HL-60 (cell line): ENCODE results near the gene PMEPA1.

Experiments
- DNase-seq, 2 experiments: peaks; one replicate each; pipeline ENCODE4 v3.0.0-alpha.2; 2010 to 2020; ENCODE audit warnings: low read depth in 1 of 2, low spot score in 1 of 2
- H3K27ac ChIP-seq: fragments of 250-450 bp; sonication (Bioruptor Pico); replicated peaks from 2 replicates; pipeline ENCODE4 v1.5.1; 2020; ENCODE audit warnings: mild to moderate bottlenecking, moderate library complexity
- H3K27me3 ChIP-seq: fragments of 250-450 bp; sonication (Bioruptor Pico); 2 replicates; pipeline ENCODE4 v1.5.1; 2021; ENCODE audit warnings: mild to moderate bottlenecking, moderate library complexity; ENCODE audit not compliant: insufficient read depth, poor library complexity, severe bottlenecking
- H3K4me3 ChIP-seq: replicated peaks from 2 replicates; pipeline ENCODE4 v1.5.1; 2011; ENCODE audit warnings: mild to moderate bottlenecking, control low read depth, low read length; ENCODE audit not compliant: insufficient read depth
- GABPA ChIP-seq: IDR thresholded peaks from 2 replicates; pipeline ENCODE4 v1.6.1; 2012; ENCODE audit warnings: low read depth
- POLR2AphosphoS5 ChIP-seq: IDR thresholded peaks from 2 replicates; pipeline ENCODE4 v1.6.1; 2012; ENCODE audit warnings: low read depth
- SPI1 ChIP-seq: IDR thresholded peaks from 2 replicates; pipeline ENCODE4 v1.6.1; 2012; ENCODE audit warnings: low read depth, mild to moderate bottlenecking, borderline replicate concordance
- TF ChIP-seq, protein P1 (sequence below): IDR thresholded peaks from 2 replicates; pipeline ENCODE4 v1.6.1; 2012; ENCODE audit warnings: low read depth; ENCODE audit not compliant: insufficient replicate concordance
- TF ChIP-seq, protein P2 (sequence below): IDR thresholded peaks from one replicate; pipeline ENCODE4 v1.5.1; 2011; ENCODE audit warnings: low read length, control low read depth, inconsistent platforms; ENCODE audit not compliant: insufficient read depth

The PMEPA1 gene

GRCh38 chr20:57732226-57732625, 22.4 kb upstream of the PMEPA1 start:
- no peak for DNase-seq
- Histone ChIP-seq H3K4me3 (no peak overlapping the region), H3K27ac (no peak overlapping the region), H3K27me3 (no peaks in the 10 kb centered on the region)
- TF ChIP-seq, protein P1, sequence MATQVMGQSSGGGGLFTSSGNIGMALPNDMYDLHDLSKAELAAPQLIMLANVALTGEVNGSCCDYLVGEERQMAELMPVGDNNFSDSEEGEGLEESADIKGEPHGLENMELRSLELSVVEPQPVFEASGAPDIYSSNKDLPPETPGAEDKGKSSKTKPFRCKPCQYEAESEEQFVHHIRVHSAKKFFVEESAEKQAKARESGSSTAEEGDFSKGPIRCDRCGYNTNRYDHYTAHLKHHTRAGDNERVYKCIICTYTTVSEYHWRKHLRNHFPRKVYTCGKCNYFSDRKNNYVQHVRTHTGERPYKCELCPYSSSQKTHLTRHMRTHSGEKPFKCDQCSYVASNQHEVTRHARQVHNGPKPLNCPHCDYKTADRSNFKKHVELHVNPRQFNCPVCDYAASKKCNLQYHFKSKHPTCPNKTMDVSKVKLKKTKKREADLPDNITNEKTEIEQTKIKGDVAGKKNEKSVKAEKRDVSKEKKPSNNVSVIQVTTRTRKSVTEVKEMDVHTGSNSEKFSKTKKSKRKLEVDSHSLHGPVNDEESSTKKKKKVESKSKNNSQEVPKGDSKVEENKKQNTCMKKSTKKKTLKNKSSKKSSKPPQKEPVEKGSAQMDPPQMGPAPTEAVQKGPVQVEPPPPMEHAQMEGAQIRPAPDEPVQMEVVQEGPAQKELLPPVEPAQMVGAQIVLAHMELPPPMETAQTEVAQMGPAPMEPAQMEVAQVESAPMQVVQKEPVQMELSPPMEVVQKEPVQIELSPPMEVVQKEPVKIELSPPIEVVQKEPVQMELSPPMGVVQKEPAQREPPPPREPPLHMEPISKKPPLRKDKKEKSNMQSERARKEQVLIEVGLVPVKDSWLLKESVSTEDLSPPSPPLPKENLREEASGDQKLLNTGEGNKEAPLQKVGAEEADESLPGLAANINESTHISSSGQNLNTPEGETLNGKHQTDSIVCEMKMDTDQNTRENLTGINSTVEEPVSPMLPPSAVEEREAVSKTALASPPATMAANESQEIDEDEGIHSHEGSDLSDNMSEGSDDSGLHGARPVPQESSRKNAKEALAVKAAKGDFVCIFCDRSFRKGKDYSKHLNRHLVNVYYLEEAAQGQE, result no peak
- TF ChIP-seq SPI1, result no peak
- TF ChIP-seq POLR2AphosphoS5, result no peak
- TF ChIP-seq, protein P2, sequence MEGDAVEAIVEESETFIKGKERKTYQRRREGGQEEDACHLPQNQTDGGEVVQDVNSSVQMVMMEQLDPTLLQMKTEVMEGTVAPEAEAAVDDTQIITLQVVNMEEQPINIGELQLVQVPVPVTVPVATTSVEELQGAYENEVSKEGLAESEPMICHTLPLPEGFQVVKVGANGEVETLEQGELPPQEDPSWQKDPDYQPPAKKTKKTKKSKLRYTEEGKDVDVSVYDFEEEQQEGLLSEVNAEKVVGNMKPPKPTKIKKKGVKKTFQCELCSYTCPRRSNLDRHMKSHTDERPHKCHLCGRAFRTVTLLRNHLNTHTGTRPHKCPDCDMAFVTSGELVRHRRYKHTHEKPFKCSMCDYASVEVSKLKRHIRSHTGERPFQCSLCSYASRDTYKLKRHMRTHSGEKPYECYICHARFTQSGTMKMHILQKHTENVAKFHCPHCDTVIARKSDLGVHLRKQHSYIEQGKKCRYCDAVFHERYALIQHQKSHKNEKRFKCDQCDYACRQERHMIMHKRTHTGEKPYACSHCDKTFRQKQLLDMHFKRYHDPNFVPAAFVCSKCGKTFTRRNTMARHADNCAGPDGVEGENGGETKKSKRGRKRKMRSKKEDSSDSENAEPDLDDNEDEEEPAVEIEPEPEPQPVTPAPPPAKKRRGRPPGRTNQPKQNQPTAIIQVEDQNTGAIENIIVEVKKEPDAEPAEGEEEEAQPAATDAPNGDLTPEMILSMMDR, result no peak
- no peak for TF ChIP-seq GABPA

GRCh38 chr20:57728762-57729161, 18.9 kb upstream of the PMEPA1 start:
- Histone ChIP-seq H3K27me3 (no peaks in the 10 kb centered on the region), H3K27ac (no peak overlapping the region), H3K4me3 (no peak overlapping the region)
- DNase-seq, result no peak
- TF ChIP-seq, protein P2, result no peak
- TF ChIP-seq SPI1, result no peak
- TF ChIP-seq GABPA, result no peak
- TF ChIP-seq POLR2AphosphoS5, result no peak
- TF ChIP-seq, protein P1, result no peak

- DNase-seq, result no peak
- no peak overlapping the region for H3K27ac ChIP-seq
- H3K27me3 ChIP-seq, result no peaks in the 10 kb centered on the region
- TF ChIP-seq, protein P1, result no peak
- TF ChIP-seq, protein P2, result no peak
- no peak for TF ChIP-seq SPI1
- no peak for TF ChIP-seq POLR2AphosphoS5
- no peak for TF ChIP-seq GABPA
- H3K4me3 ChIP-seq, result no peak overlapping the region
Measured at GRCh38 chr20:57727863-57728262, 18.0 kb upstream of the PMEPA1 start.
